SJCRH30 (cell line): ENCODE results near the gene DUOX2. TPM values are rescaled to one million over a fixed set of nuclear protein-coding genes. Genes with fewer than 3 reads are reported as not detected.

ENCODE experiments used
- DNase-seq, 2 experiments: peaks; one replicate each; pipeline ENCODE4 v3.0.0-alpha.2; 2015 to 2020
- H3K27ac ChIP-seq: fragments of 250-450 bp; sonication (Bioruptor Pico); 2 replicates; pipeline ENCODE4 v1.5.1; 2020; ENCODE audit warnings: mild to moderate bottlenecking, moderate library complexity
- H3K27me3 ChIP-seq: fragments of 250-450 bp; sonication (Bioruptor Pico); 2 replicates; pipeline ENCODE4 v1.5.1; 2020; ENCODE audit warnings: mild to moderate bottlenecking, moderate library complexity
- H3K36me3 ChIP-seq: fragments of 250-450 bp; sonication (Bioruptor Pico); 2 replicates; pipeline ENCODE4 v1.5.1; 2020; ENCODE audit warnings: mild to moderate bottlenecking, moderate library complexity
- H3K4me1 ChIP-seq: fragments of 250-450 bp; sonication (Bioruptor Pico); 2 replicates; pipeline ENCODE4 v1.5.1; 2020; ENCODE audit warnings: mild to moderate bottlenecking, moderate library complexity
- H3K4me3 ChIP-seq: fragments of 250-450 bp; sonication (Bioruptor Pico); 2 replicates; pipeline ENCODE4 v1.5.1; 2020; ENCODE audit warnings: mild to moderate bottlenecking, moderate library complexity
- H3K9me3 ChIP-seq: fragments of 250-450 bp; sonication (Bioruptor Pico); replicated peaks from 2 replicates; pipeline ENCODE4 v1.5.1; 2020; ENCODE audit warnings: mild to moderate bottlenecking, moderate library complexity
- total RNA-seq: library from RNA; depleted of rRNA; stranded (reverse); fragments of >200 nt; shearing (Covaris generic); gene quantifications from 2 replicates; pipeline ENCODE4 v1.2.3, GENCODE V29; 2014

DUOX2 gene
- total RNA-seq, 1 experiment from 2014 or later: not detected

DNA sequence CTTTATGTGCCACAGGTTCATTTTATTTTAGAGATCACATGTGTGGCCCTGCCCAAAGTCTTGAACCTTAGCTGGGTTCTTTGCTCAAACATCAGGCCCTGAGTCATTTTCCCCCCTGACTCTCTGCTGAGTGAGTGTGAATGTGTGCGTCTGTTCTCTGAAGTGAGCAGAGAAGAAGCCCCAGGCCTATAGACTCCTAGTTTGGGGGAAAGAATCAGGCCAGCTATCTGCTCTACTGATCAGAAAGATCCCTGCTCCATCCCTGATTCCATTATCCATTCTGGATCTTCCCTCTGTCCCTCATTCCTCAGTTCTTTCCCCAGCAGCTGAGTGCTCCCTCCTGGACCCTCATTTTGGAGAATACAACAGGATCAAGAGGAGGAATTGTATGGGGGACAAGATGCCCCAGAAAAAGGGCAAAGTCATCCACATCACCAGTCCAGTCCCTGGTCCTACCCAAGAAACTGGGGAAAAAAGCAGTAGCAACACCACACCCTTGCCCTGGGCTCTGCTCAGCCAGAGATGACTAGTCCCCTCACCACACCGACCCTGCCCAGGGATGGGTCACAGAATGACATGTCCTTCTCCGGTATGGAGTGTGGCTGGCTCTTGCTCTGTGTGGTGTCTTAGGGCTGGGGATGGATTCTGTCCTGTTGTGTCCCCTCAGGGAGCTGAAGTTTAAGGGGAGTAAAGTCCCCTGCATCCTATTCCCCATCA is 19.0 kb upstream of the DUOX2 start:
- no peaks in the 10 kb centered on the region for H3K4me1 ChIP-seq
- H3K4me3 ChIP-seq: no peak overlapping the region
- no peak overlapping the region for H3K27ac ChIP-seq
- H3K36me3 ChIP-seq: no peaks in the 10 kb centered on the region
- no peak for DNase-seq
- H3K27me3 ChIP-seq: peaks cover 25% of the 10 kb centered on the region
- no peaks in the 10 kb centered on the region for H3K9me3 ChIP-seq

DNA sequence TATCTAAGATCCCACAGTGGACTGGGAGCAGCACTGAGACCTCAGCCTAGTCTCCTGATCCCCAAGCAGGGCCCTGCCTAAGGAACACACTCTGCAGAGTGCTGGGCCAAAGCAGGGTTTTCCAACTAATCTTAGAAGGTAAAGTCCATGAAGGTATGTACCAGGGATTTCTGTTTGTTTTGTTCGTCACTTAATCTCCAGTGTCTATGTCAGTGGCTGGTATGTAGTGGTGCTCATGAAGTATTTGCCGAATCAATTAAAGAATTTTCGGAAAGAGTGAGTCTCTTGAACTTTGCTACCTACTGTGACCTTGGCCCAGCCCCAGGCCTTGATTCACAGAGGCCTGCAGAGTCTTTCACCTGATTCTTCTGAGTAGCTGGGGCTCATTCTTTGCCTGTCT is 17.5 kb upstream of the DUOX2 start:
- Histone ChIP-seq H3K9me3 (no peaks in the 10 kb centered on the region), H3K4me3 (no peak overlapping the region), H3K27ac (no peak overlapping the region), H3K27me3 (peaks cover 22% of the 10 kb centered on the region; the same call in 1 of the 2 replicates), H3K4me1 (no peaks in the 10 kb centered on the region), H3K36me3 (no peaks in the 10 kb centered on the region)
- no peak for DNase-seq

GRCh38 chr15:45130291-45131000 is 16.5 kb upstream of the DUOX2 start:
- DNase-seq: no peak
- Histone ChIP-seq H3K27ac (no peak overlapping the region), H3K4me3 (no peak overlapping the region), H3K36me3 (no peaks in the 10 kb centered on the region), H3K27me3 (peaks cover 22% of the 10 kb centered on the region; the same call in 1 of the 2 replicates), H3K4me1 (no peaks in the 10 kb centered on the region), H3K9me3 (no peaks in the 10 kb centered on the region)

DNA sequence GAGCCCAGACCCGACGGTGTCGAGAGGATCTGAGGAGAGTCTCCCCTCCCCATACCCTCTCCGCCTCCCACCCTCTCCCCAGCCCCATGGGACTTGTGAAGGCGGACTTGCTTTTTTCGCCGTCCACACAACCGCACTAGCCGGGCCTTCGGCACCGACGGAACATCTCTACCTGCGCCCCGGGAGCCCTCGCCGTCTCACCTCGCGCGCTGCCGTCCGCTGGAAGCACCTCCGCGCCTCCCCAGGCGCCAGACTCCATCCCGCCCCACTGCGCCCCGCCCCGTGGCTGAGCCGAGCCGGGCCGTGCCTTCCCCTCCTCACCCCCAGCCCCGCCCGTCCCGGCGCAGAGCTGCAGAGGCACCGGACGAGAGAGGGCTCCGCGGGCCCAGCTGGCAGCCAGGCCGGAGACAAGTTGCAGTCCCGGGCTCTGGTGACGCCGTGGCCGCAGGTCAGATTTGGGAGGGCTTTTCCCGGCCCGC is 15.7 kb upstream of the DUOX2 start, which contains the start of the genes DUOX1 and DUOXA1:
Gene DUOX1 (plus strand): TSS at position 344 of the 479 bp plus-strand sequence. CDS start 1,973 bp downstream, outside the sequence.
Gene DUOXA1 (minus strand): TSS at position 229 of the 479 bp plus-strand sequence. CDS start 6,865 bp downstream, outside the sequence.
- H3K27ac ChIP-seq: no peak within 1 kb of the TSS
- H3K4me3 ChIP-seq: no peak within 1 kb of the TSS
- H3K36me3 ChIP-seq: no peaks in the 10 kb centered on the region
- H3K9me3 ChIP-seq: no peaks in the 10 kb centered on the region
- DNase-seq: no peak
- H3K27me3 ChIP-seq: peaks cover 22% of the 10 kb centered on the region; the same call in 1 of the 2 replicates
- no peaks in the 10 kb centered on the region for H3K4me1 ChIP-seq

- Histone ChIP-seq H3K36me3 (no peaks in the 10 kb centered on the region), H3K27me3 (peaks cover 22% of the 10 kb centered on the region; the same call in 1 of the 2 replicates), H3K9me3 (no peaks in the 10 kb centered on the region), H3K4me1 (no peaks in the 10 kb centered on the region), H3K27ac (no peak overlapping the region), H3K4me3 (no peak overlapping the region)
- no peak for DNase-seq
Measured at GRCh38 chr15:45128971-45129639, 15.1 kb upstream of the DUOX2 start.

DNA sequence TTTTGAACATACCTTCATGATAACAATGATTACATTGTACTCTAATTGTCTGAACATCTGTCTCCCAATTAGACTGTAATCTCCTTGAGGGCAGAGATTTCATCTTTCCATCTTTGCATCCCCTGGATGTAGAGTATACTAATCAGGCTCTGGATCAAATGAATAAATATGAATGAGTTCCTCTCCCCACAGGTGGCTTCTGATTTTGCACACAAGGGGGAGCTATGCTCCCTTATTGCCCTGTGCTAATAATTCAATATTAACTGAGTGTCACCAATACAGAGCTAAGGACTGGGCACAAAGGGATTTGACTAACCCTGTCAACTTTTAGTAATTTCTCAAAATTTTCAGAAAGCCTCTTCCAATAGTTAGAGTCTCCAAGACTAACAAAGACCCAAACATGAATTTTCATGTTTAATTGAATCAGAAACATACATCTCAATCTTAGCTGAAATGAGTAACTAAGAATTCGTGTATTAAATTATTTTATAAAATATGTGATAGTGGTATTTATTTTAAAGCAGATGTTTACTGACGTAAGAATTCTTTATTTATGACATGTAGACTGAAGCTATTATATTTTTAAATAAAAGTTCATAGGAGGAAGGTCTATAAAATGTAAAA is 12.7 kb upstream of the DUOX2 start:
- Histone ChIP-seq H3K4me3 (no peak overlapping the region), H3K4me1 (no peaks in the 10 kb centered on the region), H3K27ac (no peak overlapping the region), H3K9me3 (no peaks in the 10 kb centered on the region), H3K36me3 (no peaks in the 10 kb centered on the region), H3K27me3 (peaks cover 13% of the 10 kb centered on the region; the same call in 1 of the 2 replicates)
- DNase-seq: peak; percentile 35 to 67

- H3K36me3 ChIP-seq: no peaks in the 10 kb centered on the region
- no peaks in the 10 kb centered on the region for H3K9me3 ChIP-seq
- H3K27ac ChIP-seq: no peak overlapping the region
- no peak overlapping the region for H3K4me3 ChIP-seq
- no peaks in the 10 kb centered on the region for H3K4me1 ChIP-seq
- peaks cover 5% of the 10 kb centered on the region; the same call in 1 of the 2 replicates for H3K27me3 ChIP-seq
- DNase-seq: no peak
Measured at GRCh38 chr15:45123397-45123796, 9.4 kb upstream of the DUOX2 start.

- no peaks in the 10 kb centered on the region for H3K36me3 ChIP-seq
- peaks cover 4% of the 10 kb centered on the region; the same call in 1 of the 2 replicates for H3K27me3 ChIP-seq
- no peak overlapping the region for H3K27ac ChIP-seq
- no peaks in the 10 kb centered on the region for H3K4me1 ChIP-seq
- H3K4me3 ChIP-seq: no peak overlapping the region
- no peaks in the 10 kb centered on the region for H3K9me3 ChIP-seq
- DNase-seq: no peak
Measured at GRCh38 chr15:45122719-45123118, 8.7 kb upstream of the DUOX2 start.

DNA sequence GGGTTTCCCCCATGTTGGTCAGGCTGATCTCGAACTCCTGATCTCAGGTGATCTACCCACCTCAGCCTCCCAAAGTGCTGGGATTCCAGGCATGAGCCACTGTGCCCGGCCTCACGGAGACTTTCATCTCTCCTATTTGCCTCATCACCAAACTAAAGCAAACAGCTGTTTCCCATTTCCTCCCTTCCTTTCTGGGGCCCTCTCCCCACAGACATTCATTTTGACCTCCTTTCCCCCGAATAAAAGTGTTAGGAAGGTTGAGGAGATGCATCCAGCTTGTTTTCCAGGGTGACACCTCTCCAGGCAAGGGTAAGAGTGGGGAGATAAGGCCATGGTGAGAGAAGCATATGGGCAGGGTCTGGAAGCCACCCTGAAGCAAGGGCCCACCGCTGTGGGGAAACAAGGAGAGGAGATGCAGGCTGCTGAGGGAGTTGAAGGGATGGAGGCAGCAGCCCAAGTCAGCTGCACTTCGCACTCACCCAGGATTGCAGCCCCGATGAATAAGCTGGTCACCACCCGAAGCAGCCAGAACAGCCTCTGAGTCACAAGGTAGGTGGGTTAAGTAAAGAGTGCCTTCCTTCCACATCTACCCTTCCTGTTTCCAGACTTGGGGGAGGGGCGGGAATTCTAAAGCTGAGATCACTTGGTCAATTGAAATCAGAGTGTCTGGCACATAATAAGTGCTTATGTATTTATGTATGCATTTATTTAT is 7.9 kb upstream of the DUOX2 start:
- DNase-seq: no peak
- H3K36me3 ChIP-seq: no peaks in the 10 kb centered on the region
- H3K9me3 ChIP-seq: no peaks in the 10 kb centered on the region
- no peaks in the 10 kb centered on the region; the same call in 1 of the 2 replicates for H3K27me3 ChIP-seq
- H3K27ac ChIP-seq: no peak overlapping the region
- no peak overlapping the region for H3K4me3 ChIP-seq
- no peaks in the 10 kb centered on the region for H3K4me1 ChIP-seq

- Histone ChIP-seq H3K4me3 (no peak overlapping the region), H3K4me1 (no peaks in the 10 kb centered on the region), H3K27me3 (no peaks in the 10 kb centered on the region; the same call in 1 of the 2 replicates), H3K36me3 (no peaks in the 10 kb centered on the region), H3K27ac (no peak overlapping the region), H3K9me3 (no peaks in the 10 kb centered on the region)
- DNase-seq: no peak
Measured at GRCh38 chr15:45121020-45121419, 7.0 kb upstream of the DUOX2 start.

- H3K9me3 ChIP-seq: no peaks in the 10 kb centered on the region
- no peaks in the 10 kb centered on the region; the same call in 1 of the 2 replicates for H3K27me3 ChIP-seq
Measured at GRCh38 chr15:45120081-45120972, 6.4 kb upstream of the DUOX2 start.

GRCh38 chr15:45118996-45119395 is 5.0 kb upstream of the DUOX2 start:
- Histone ChIP-seq H3K9me3 (no peaks in the 10 kb centered on the region), H3K36me3 (no peaks in the 10 kb centered on the region), H3K4me3 (no peak overlapping the region), H3K27ac (no peak overlapping the region), H3K27me3 (no peaks in the 10 kb centered on the region; the same call in 1 of the 2 replicates), H3K4me1 (no peaks in the 10 kb centered on the region)
- DNase-seq: no peak

More at GRCh38 chr15:45120081-45120972, 6.4 kb upstream of the DUOX2 start:
- Histone ChIP-seq H3K4me1 (no peaks in the 10 kb centered on the region), H3K36me3 (no peaks in the 10 kb centered on the region), H3K27ac (no peak overlapping the region), H3K4me3 (no peak overlapping the region)
- DNase-seq: no peak

- H3K27ac ChIP-seq: no peak overlapping the region
- H3K4me1 ChIP-seq: no peaks in the 10 kb centered on the region
- H3K27me3 ChIP-seq: no peaks in the 10 kb centered on the region; the same call in 1 of the 2 replicates
- peak; percentile 91 to 96 for DNase-seq
- H3K36me3 ChIP-seq: no peaks in the 10 kb centered on the region
- peak overlapping the region; percentile 27 for H3K4me3 ChIP-seq
- no peaks in the 10 kb centered on the region for H3K9me3 ChIP-seq
Measured at GRCh38 chr15:45118131-45118588, 4.2 kb upstream of the DUOX2 start.
